SK-N-SH (cell line): ENCODE data around the gene CYP2J2. TPM values are rescaled to one million over a fixed set of nuclear protein-coding genes. Genes with fewer than 3 reads are reported as not detected.
"Not testable (repeated sequence)": the region's sequence is repeated elsewhere in the genome, so short reads cannot be mapped to it uniquely, and the experiment has no call there.

Source experiments
- CTCF ChIA-PET: fragments of 300-600, 350-600 bp; formaldehyde crosslinking; extraction: SDS; loops from one replicate; lab custom pipeline; 2021; lab: Yijun Ruan, JAX
- POLR2A ChIA-PET: fragments of 350-600 bp; sonication (Branson Sonifier 250); formaldehyde crosslinking; extraction: SDS; loops from one replicate; lab custom pipeline; 2020; ENCODE audit warnings: antibody characterized with exemption, inconsistent platforms; lab: Yijun Ruan, JAX
- DNase-seq: peaks from one replicate; pipeline ENCODE4 v3.0.0; 2012
- H2AFZ ChIP-seq: fragments of 200-600 bp; sonication (generic); 2 replicates; pipeline ENCODE4 v1.8.1; 2016; ENCODE audit warnings: antibody characterized with exemption, mild to moderate bottlenecking, low read depth
- H3F3A ChIP-seq: fragments of 200-600 bp; sonication (generic); replicated peaks from 2 replicates; pipeline ENCODE3; 2016; ENCODE audit warnings: antibody characterized with exemption, mild to moderate bottlenecking; ENCODE audit not compliant: insufficient read depth
- H3K27ac ChIP-seq, 2 experiments: fragments of 200-500 bp in 1 of 2; fragments of 200-600 bp in 1 of 2; sonication (Bioruptor generic) in 1 of 2; sonication (generic), shearing (Covaris generic) in 1 of 2; 2 replicates each; pipeline versions ENCODE4 v1.5.1 to v1.6.1; 2014 to 2016; ENCODE audit warnings: low read depth in 2 of 2, inconsistent platforms in 1 of 2, low read length in 1 of 2, mild to moderate bottlenecking in 1 of 2, mixed read lengths in 1 of 2
- H3K27me3 ChIP-seq: fragments of 200-600 bp; sonication (generic), shearing (Covaris generic); 2 replicates; pipeline ENCODE4 v1.6.1; 2016; ENCODE audit warnings: mixed run types; ENCODE audit not compliant: insufficient read depth
- H3K36me3 ChIP-seq, 2 experiments: fragments of 200-500 bp in 1 of 2; fragments of 200-600 bp in 1 of 2; sonication (Bioruptor generic) in 1 of 2; sonication (generic) in 1 of 2; replicated peaks in 1 of 2; 2 replicates each; pipeline versions ENCODE3 to v1.5.1; 2014 to 2016; ENCODE audit warnings: low read length in 1 of 2, mild to moderate bottlenecking in 1 of 2; ENCODE audit not compliant: insufficient read depth in 2 of 2, control insufficient read depth in 1 of 2
- H3K4me1 ChIP-seq, 2 experiments: fragments of 200-500 bp in 1 of 2; fragments of 200-600 bp in 1 of 2; sonication (Bioruptor generic) in 1 of 2; sonication (generic), shearing (Covaris generic) in 1 of 2; 2 replicates each; pipeline versions ENCODE4 v1.5.1 to v1.6.1; 2014 to 2016; ENCODE audit warnings: low read depth in 1 of 2, low read length in 1 of 2, mixed run types in 1 of 2; ENCODE audit not compliant: insufficient read depth in 2 of 2, control insufficient read depth in 1 of 2
- H3K4me2 ChIP-seq: fragments of 200-600 bp; sonication (generic), shearing (Covaris generic); 2 replicates; pipeline ENCODE4 v1.6.1; 2017; ENCODE audit warnings: mixed run types
- H3K4me3 ChIP-seq, 2 experiments: fragments of 200-500 bp in 1 of 2; fragments of 200-600 bp in 1 of 2; sonication (Bioruptor generic) in 1 of 2; sonication (generic), shearing (Covaris generic) in 1 of 2; 2 replicates each; pipeline versions ENCODE4 v1.5.1 to v1.8.1; 2014 to 2016; ENCODE audit warnings: low read depth in 2 of 2, inconsistent platforms in 1 of 2, low read length in 1 of 2, mild to moderate bottlenecking in 1 of 2, mixed read lengths in 1 of 2, moderate library complexity in 1 of 2
- H3K79me2 ChIP-seq: fragments of 200-600 bp; sonication (generic); 2 replicates; pipeline ENCODE4 v1.8.1; 2017; ENCODE audit warnings: mild to moderate bottlenecking; ENCODE audit not compliant: insufficient read depth
- H3K9ac ChIP-seq: fragments of 200-600 bp; sonication (generic); 2 replicates; pipeline ENCODE4 v1.6.1; 2017; ENCODE audit warnings: mixed run types
- H3K9me2 ChIP-seq: fragments of 200-600 bp; sonication (generic); 2 replicates; pipeline ENCODE4 v1.6.1; 2017; ENCODE audit warnings: mixed run types
- H3K9me3 ChIP-seq: fragments of 200-600 bp; sonication (generic); 2 replicates; pipeline ENCODE4 v1.6.1; 2017; ENCODE audit warnings: mixed run types, mild to moderate bottlenecking, moderate library complexity
- H4K20me1 ChIP-seq: fragments of 200-600 bp; sonication (generic); 2 replicates; pipeline ENCODE4 v1.6.1; 2017; ENCODE audit warnings: mild to moderate bottlenecking, mixed run types; ENCODE audit not compliant: insufficient read depth
- CHD2 ChIP-seq: fragments of 150-350 bp; IDR thresholded peaks from 2 replicates; pipeline ENCODE4 v1.6.1; 2018; ENCODE audit warnings: low read length; ENCODE audit not compliant: partially characterized antibody
- ELF1 ChIP-seq: IDR thresholded peaks from 2 replicates; pipeline ENCODE4 v1.4.0; 2012
- EZH2phosphoT487 ChIP-seq: fragments of 200-600 bp; sonication (generic); IDR thresholded peaks from 2 replicates; pipeline ENCODE4 v1.6.1; 2017; ENCODE audit warnings: low read depth, mixed run types, mild to moderate bottlenecking, antibody characterized with exemption, moderate library complexity, borderline replicate concordance
- FOSL2 ChIP-seq: IDR thresholded peaks from 2 replicates; pipeline ENCODE4 v1.4.0; 2012; ENCODE audit warnings: low read depth, mild to moderate bottlenecking, moderate library complexity, borderline replicate concordance
- GABPA ChIP-seq: IDR thresholded peaks from 2 replicates; pipeline ENCODE4 v1.4.0; 2012; ENCODE audit warnings: low read depth, mild to moderate bottlenecking
- IRF3 ChIP-seq: fragments of 150-350 bp; IDR thresholded peaks from 2 replicates; pipeline ENCODE4 v1.6.1; 2016; ENCODE audit warnings: mild to moderate bottlenecking, low read depth, low read length
- NFIC ChIP-seq: IDR thresholded peaks from 2 replicates; pipeline ENCODE4 v1.4.0; 2012; ENCODE audit warnings: borderline replicate concordance
- PBX3 ChIP-seq: IDR thresholded peaks from 2 replicates; pipeline ENCODE4; 2012
- RAD21 ChIP-seq: IDR thresholded peaks from 2 replicates; pipeline ENCODE4 v1.6.1; 2012; ENCODE audit warnings: mild to moderate bottlenecking, low read length
- RCOR1 ChIP-seq: fragments of 150-350 bp; IDR thresholded peaks from 2 replicates; pipeline ENCODE4 v1.6.1; 2017; ENCODE audit warnings: antibody characterized with exemption, low read length
- REST ChIP-seq: IDR thresholded peaks from 2 replicates; pipeline ENCODE4 v1.6.1; 2012; ENCODE audit warnings: mild to moderate bottlenecking, low read depth, low read length, moderate library complexity
- RFX5 ChIP-seq: IDR thresholded peaks from 2 replicates; pipeline ENCODE4 v1.6.1; 2012; ENCODE audit warnings: mild to moderate bottlenecking, improper control_type of control experiment, low read length
- TAF1 ChIP-seq: IDR thresholded peaks from 2 replicates; pipeline ENCODE4 v1.6.1; 2012; ENCODE audit warnings: low read depth, mild to moderate bottlenecking, low read length, moderate library complexity, borderline replicate concordance
- TEAD4 ChIP-seq: IDR thresholded peaks from 2 replicates; pipeline ENCODE4 v1.4.0; 2012; ENCODE audit warnings: mild to moderate bottlenecking, borderline replicate concordance; ENCODE audit not compliant: insufficient read depth
- USF2 ChIP-seq: fragments of 150-350 bp; IDR thresholded peaks from 2 replicates; pipeline ENCODE4 v1.6.1; 2017; ENCODE audit warnings: antibody characterized with exemption, low read length, low read depth, borderline replicate concordance
- ZBTB33 ChIP-seq: IDR thresholded peaks from 2 replicates; pipeline ENCODE4 v1.4.0; 2012; ENCODE audit warnings: low read depth, borderline replicate concordance
- WGBS: methylation state at CpG from one replicate; pipeline ENCODE4 v1.1.6; 2017; ENCODE audit warnings: low lambda C conversion rate; 5-methylcytosine and 5-hydroxymethylcytosine counted together
- polyA plus RNA-seq, 3 experiments: library from polyadenylated mRNA; depleted of rRNA; stranded (reverse); fragments of >200 nt; gene quantifications; 2 replicates each; pipeline ENCODE4 v1.2.3, GENCODE V29; 2012

Gene CYP2J2
- polyA plus RNA-seq, 1 of the 3 experiments (the other 2 are of a cell fraction): 1.2 TPM

- H4K20me1 ChIP-seq, H3K9me3 ChIP-seq, H3K79me2 ChIP-seq, H3K36me3 ChIP-seq, DNase-seq, H3K4me3 ChIP-seq, H2AFZ ChIP-seq, H3K27me3 ChIP-seq, POLR2A ChIA-PET, H3K4me2 ChIP-seq, H3F3A ChIP-seq, H3K4me1 ChIP-seq, H3K27ac ChIP-seq, H3K9me2 ChIP-seq, H3K9ac ChIP-seq: not testable (repeated sequence)
- CTCF ChIA-PET: interaction anchor here (0.6 to 2.4 kb wide), 6 partner anchors 21 to 1882 kb away, joined by 3 to 7 read pairs (median 3); no protein-coding TSS in a partner anchor
- 85% methylated on average over 9 of the region's 17 CpGs for WGBS
Observed at GRCh38 chr1:59968746-59969145, 42.2 kb upstream of the CYP2J2 start.

- ChIA-PET CTCF (interaction anchor here (1.4 to 4.3 kb wide), 3 partner anchors 9 to 65 kb away, joined by 7 to 29 read pairs (median 10); no protein-coding TSS in a partner anchor), POLR2A (no interaction called here)
- no peaks in the 10 kb centered on the region for H3K36me3 ChIP-seq
- H3K79me2 ChIP-seq: no peaks in the 10 kb centered on the region
- H3K4me3 ChIP-seq: no peak overlapping the region
- no peak overlapping the region for H3K9ac ChIP-seq
- no peaks in the 10 kb centered on the region for H3K9me3 ChIP-seq
- H3K27ac ChIP-seq: peak overlapping the region in 1 of 2 experiments; percentile 72; a peak in 1 of 4 replicates
- TF ChIP-seq NFIC (no peak), TAF1 (no peak), ELF1 (no peak), CHD2 (no peak), RAD21 (no peak), FOSL2 (no peak), ZBTB33 (no peak), EZH2phosphoT487 (no peak), REST (no peak), RFX5 (no peak), PBX3 (no peak), IRF3 (no peak), USF2 (no peak), TEAD4 (no peak), GABPA (no peak), RCOR1 (no peak)
- no peaks in the 10 kb centered on the region for H3K9me2 ChIP-seq
- no peak overlapping the region for H3K4me2 ChIP-seq
- H3K27me3 ChIP-seq: no peaks in the 10 kb centered on the region
- 65% methylated on average over 3 of the region's 3 CpGs for WGBS
- DNase-seq: no peak
- H3K4me1 ChIP-seq: peaks cover 0 to 5% of the 10 kb centered on the region in 2 experiments; a peak in 1 of 4 replicates
- H3F3A ChIP-seq: no peaks in the 10 kb centered on the region
- H2AFZ ChIP-seq: no peak overlapping the region
- no peaks in the 10 kb centered on the region for H4K20me1 ChIP-seq
Observed at GRCh38 chr1:59967780-59968179, 41.2 kb upstream of the CYP2J2 start.
